GM18873 (cell line): ENCODE results near the gene NPTX1.

ENCODE experiments used
- ATAC-seq: cut with Tn5 transposase; IDR thresholded peaks from one replicate; pipeline ENCODE4 v1.9.1; 2021; ENCODE audit warnings: mild to moderate bottlenecking, moderate library complexity, moderate number of reproducible peaks; ENCODE audit not compliant: unreplicated experiment, low FRiP score

NPTX1 gene

GRCh38 chr17:80446645-80447405 lies 29.6 kb downstream of the NPTX1 start:
- no peak for ATAC-seq

GRCh38 chr17:80445726-80446110 lies 30.7 kb downstream of the NPTX1 start:
- no peak for ATAC-seq

GRCh38 chr17:80445007-80445725 lies 31.2 kb downstream of the NPTX1 start:
- ATAC-seq, result no peak

- no peak for ATAC-seq
Observed at GRCh38 chr17:80444644-80444979, 31.8 kb downstream of the NPTX1 start.

- no peak for ATAC-seq
Observed at GRCh38 chr17:80443916-80444643, 32.3 kb downstream of the NPTX1 start.

GRCh38 chr17:80443498-80443897 lies 32.9 kb downstream of the NPTX1 start:
- ATAC-seq, result no peak

- no peak for ATAC-seq
Observed at GRCh38 chr17:80442764-80443163, 33.6 kb downstream of the NPTX1 start.

GRCh38 chr17:80442323-80442659 lies 34.1 kb downstream of the NPTX1 start:
- ATAC-seq, result no peak

GRCh38 chr17:80441598-80442322 lies 34.6 kb downstream of the NPTX1 start:
- ATAC-seq, result no peak

- no peak for ATAC-seq
Observed at GRCh38 chr17:80441133-80441578, 35.3 kb downstream of the NPTX1 start.

GRCh38 chr17:80439499-80439898 lies 36.9 kb downstream of the NPTX1 start:
- ATAC-seq, result no peak

GRCh38 chr17:80438806-80439205 lies 37.6 kb downstream of the NPTX1 start:
- ATAC-seq, result no peak

- no peak for ATAC-seq
Observed at GRCh38 chr17:80437532-80437931, 38.9 kb downstream of the NPTX1 start.

- ATAC-seq, result no peak
Observed at GRCh38 chr17:80433916-80434666, 42.3 kb downstream of the NPTX1 start.

- ATAC-seq, result no peak
Observed at GRCh38 chr17:80432961-80433550, 43.4 kb downstream of the NPTX1 start.

GRCh38 chr17:80432350-80432955 lies 44.0 kb downstream of the NPTX1 start:
- no peak for ATAC-seq

GRCh38 chr17:80431246-80432195 lies 44.9 kb downstream of the NPTX1 start:
- ATAC-seq, result no peak
